ENCODE measurements around the gene SULT2B1. TPM values are rescaled to one million over a fixed set of nuclear protein-coding genes. Genes with fewer than 3 reads are reported as not detected.
"Not testable (repeated sequence)": the region's sequence is repeated elsewhere in the genome, so short reads cannot be mapped to it uniquely, and the experiment has no call there.

SULT2B1 gene
- total RNA-seq, 1 donor from 2014 or later: not detected

GRCh38 chr19:48560095-48560530 is 8.1 kb downstream of the SULT2B1 start:
- peak; percentile 39 for DNase-seq

GRCh38 chr19:48561412-48561811 is 9.4 kb downstream of the SULT2B1 start:
- DNase-seq: no peak

- DNase-seq: no peak
Measured at GRCh38 chr19:48565090-48565489, 13.1 kb downstream of the SULT2B1 start.

GRCh38 chr19:48568345-48568886 is 16.4 kb downstream of the SULT2B1 start:
- peak; percentile 80 for DNase-seq

DNA sequence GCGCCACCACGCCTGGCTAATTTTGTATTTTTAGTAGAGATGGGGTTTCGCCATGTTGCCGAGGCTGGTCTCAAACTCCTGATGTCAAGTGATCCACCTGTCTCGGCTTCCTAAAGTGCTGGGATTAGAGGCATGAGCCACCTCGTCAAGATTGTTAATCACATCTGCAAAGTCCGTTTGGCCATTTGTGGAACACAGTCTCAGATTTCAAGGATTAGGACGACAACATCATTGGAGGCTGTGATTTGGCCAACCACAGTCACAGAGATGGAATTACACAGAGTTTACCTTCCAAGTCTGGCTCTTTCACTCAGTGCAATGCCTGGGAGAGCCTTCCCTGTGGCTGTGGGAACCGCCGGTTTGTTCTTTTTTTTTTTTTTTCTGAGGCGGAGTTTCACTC is 17.8 kb downstream of the SULT2B1 start:
- no peak for DNase-seq

DNA sequence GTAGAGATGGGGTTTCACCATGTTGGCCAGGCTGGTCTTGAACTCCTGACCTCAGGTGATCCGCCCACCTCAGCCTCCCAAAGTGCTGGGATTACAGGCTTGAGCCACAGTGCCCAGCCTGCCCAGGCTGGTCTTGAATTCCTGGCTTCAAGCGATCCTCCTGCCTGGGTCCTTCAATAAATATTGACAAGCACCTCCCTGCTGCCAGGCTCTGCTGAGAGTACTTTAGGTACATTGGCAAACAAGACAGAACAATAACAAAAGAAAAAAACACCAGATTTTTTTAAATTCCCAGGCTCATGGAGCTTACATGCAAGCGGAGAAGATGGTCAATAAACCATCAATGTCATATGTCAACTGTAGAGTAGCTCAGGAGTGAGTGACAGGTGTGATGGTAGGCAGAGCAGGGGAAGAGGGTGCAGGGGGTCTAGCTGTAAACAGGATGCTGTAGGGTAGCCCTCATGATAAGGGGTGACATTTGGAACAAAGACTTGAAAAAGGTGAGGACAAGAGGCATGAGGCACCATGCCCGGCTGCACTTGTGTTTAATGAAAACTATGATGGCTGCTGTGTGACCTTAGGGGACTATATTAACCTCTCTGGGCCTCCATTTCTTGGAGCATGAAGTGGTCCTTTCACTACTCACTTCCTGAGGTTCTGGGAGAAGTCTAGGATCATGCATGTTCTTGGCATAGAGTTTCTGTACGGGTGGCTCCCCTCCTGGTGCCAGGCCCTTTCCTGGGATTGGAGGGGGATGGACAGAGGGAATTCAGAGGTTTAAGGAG is 19.6 kb downstream of the SULT2B1 start:
- DNase-seq: no peak

GRCh38 chr19:48573163-48573505 is 21.2 kb downstream of the SULT2B1 start:
- DNase-seq: no peak

DNA sequence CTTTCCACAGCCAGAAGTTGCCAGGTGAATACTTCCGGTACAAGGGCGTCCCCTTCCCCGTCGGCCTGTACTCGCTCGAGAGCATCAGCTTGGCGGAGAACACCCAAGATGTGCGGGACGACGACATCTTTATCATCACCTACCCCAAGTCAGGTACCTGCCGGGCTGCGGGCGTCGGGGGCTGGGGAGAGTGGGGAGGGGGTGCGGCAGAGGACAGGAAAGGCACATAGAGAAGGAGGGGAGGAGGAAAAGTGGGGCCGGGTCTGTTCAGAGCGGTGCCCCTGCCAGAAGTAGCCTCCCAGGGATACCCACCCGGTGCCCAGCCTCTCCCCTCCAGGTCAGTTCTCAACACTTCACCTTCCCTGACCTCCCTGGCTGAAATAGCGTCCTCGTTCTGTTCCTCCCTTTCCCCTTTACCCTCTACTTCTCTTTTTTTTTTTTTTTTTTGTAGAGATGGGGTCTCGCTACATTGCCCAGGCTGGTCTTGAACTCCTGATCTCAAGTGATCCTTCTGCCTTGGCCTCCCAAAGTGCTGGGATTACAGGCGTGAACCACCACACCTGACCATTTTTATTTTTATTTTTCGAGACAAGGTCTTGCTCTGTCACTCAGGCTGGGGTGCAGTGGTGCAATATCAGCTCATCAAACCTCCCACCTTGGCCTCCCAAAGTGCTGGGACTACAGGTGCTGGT is 24.1 kb downstream of the SULT2B1 start:
- no peak for DNase-seq

DNA sequence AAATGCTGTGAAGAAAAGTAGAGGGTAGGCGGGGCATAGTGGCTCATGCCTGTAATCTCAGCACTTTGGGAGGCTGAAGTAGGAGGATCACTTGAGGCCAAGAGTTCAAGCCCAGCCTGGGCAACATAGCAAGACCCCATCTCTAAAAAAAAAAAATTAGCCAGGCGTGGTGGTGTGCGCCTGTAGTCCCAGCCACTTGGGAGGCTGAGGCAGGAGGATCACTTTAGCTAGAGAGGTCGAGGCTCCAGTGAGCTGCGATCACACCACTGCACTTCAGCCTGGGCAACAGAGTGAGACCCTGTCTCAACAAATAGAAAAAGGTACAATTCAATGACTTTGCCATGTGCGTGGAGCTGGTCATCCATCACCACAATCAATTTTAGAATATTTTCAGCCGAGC is 25.9 kb downstream of the SULT2B1 start:
- not testable (repeated sequence) for DNase-seq

- no peak for DNase-seq
Measured at GRCh38 chr19:48578891-48579290, 26.9 kb downstream of the SULT2B1 start.

DNA sequence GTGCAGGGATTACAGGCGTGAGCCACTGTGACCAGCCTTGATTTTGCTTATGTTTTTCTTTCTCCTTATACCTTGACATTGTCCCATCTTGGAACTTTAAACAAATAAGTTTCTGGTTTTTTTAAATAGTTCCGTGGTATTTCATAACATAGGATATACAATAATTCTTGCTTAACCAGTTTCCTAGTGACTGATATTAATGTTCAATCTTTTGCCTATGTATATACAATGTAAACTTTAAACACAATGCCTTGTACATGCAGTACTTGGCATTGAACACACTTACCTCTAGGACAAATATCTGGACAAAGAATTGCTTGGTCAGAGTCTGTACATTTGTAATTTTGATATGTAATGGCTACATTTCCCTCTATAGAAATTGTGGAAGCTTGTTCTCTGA is 30.2 kb downstream of the SULT2B1 start:
- no peak for DNase-seq

GRCh38 chr19:48587387-48587786 is 35.4 kb downstream of the SULT2B1 start:
- no peak for DNase-seq

DNA sequence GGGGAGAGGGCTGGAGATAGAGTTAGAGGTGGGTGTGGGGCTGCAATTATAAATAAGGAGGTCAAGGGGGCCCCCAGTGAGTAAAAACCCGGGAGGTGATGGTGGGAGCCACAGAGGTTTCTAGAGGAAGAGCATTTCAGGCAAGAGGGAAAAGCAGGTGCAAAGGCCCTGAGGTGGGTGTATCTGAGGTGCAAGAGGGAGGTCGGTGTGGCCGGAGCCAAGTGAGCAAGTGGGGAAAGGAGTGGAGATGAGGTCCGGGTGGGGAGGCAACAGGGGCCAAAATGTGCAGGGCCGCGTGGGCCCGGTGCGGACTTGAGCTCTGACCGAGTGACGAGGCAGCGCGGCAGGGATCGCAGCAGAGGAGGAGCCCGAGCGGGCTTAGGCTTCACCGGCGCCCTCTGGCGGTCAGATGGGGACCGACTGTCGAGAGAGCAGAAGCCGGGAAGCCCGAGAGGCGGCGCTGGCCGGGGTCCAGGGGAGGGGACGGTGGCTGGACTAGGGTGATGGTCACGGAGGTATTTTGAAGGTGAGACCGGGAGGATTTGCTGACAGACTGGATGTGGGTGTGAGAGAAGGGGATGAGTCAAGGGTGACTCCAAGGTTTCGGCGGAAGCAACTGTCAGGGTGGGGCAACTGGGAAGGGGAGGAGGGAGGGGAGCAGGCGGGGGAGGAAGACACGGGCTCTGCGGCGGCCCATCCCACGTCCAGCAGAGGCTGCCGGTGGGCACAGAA is 36.9 kb downstream of the SULT2B1 start:
- peak; percentile 90 for DNase-seq

- peak; percentile 29 for DNase-seq
Measured at GRCh38 chr19:48591021-48591420, 39.0 kb downstream of the SULT2B1 start.

DNA sequence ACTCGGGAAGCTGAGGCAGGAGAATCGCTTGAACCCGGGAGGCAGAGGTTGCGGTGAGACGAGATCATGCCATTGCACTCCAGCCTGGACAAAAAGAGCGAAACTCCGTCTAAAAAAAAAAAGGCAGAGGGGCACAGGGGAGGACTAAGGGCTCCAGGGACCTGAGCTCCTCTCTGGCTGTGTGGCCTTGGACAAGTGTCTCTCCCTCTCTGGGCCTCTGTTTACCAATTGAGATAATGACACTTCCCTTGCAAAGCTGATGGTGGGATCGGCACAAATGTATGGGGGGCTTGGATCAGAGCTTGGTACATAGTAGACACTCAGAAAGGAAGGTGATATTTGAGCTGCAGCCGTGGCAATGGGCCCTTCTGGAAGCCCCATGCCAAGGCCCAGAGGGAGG is 43.2 kb downstream of the SULT2B1 start:
- no peak for DNase-seq

GRCh38 chr19:48595833-48596232 is 43.9 kb downstream of the SULT2B1 start:
- DNase-seq: no peak

DNA sequence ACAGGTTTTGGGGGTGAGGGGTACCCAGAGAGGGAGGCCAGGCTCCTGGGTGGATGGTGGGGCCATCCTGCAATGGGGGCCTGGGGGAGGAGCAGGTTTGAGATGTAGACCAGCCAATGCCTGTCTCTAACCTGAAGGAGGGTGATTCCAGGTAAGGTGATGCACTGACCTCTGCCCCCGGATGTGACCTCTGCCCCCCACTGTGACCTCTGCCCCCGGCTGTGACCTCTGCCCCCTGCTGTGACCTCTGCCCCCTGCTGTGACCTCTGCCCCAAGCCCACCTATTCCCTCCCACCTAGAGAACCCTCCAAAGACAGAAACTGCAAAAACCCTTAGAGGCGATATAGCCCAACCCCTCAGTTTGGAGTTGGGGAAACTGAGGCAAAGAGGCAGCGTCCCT is 44.3 kb downstream of the SULT2B1 start:
- no peak for DNase-seq

DNA sequence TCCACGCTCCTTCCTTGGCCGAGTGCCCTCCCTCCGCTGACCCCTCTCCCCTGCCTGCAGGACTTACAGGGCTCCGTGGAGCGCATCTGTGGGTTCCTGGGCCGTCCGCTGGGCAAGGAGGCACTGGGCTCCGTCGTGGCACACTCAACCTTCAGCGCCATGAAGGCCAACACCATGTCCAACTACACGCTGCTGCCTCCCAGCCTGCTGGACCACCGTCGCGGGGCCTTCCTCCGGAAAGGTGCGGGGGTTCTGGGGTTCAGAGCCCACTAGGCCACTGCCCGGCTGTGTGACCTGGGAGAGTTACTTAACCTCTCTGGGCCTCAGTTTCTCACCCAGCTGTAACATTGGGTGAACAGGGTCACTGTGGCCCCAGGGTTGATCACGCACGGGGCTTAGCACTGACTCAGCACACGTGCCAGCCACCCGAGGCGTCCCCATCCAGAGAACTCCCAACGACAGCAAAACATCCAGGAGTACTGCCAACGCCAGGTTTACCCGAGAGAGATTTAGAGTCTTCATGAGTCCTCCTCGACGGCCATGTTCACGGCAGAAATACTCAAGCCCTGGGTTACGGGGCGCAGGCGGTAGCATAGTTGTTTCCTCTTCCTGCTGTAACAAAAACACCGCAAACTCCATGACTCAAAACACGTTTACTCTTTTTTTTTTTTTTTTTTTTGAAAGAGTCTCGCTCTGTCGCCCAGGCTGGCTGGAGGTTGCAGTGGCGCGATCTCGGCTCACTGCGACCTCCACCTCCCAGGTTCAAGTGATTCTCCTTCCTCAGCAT is 44.9 kb downstream of the SULT2B1 start:
- peak; percentile 58 for DNase-seq

GRCh38 chr19:48598996-48599700 is 47.2 kb downstream of the SULT2B1 start:
- DNase-seq: no peak

DNA sequence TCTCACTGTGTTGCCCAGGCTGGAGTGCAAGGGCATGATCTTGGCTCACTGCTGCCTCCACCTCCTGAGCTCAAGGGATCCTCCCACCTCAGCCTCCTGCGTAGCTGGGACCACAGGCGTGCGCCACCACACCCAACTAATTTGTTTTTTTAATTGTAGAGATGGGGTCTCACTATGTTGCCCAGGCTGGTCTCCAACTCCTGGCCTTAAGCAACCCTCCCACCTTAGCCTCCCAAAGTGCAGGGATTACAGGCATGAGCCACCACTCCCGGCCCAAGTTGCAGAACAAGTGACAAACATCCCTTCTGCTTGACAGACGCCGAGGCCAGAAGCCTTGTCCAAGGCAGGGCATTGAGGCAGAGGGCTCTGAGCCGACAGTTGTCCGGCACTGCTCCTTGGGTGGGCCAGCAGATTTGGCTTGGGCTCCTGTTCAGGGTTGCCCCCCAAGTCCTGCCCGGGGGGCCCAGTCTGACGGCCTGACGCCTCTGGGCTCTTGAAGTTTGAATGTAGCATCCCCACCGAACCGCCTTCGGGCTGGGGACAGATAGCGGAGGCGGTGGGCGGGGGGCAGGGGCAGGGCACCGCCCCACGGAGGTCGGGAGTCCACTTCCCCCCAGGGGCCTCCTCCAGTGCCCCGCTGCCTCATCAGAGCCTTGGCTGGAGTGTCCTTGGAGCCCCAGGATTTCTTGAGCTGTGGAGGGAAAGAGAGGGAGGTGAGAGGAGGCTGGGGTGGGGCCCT is 48.9 kb downstream of the SULT2B1 start:
- DNase-seq: no peak

DNA sequence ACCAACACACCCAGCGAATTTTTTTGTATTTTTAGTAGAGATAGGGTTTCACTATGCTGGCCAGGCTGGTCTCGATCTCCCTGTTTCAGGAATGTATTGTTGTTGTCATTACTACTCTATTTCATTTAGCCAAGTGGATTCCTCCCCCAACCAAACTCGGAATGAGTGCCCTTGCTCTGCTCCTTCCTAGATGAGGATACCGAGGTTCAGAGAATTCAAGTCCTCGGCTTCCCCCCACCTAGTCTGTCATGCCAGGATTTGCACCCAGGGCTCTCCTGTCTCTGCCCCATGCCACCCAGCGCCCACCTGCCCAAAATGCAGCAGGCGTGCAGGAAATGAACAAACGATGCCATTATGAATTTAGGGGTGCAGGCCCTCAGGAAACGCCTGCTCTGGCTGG is 51.0 kb downstream of the SULT2B1 start:
- no peak for DNase-seq
